H1 (cell line): ENCODE data around the gene PLIN4. TPM values are rescaled to one million over a fixed set of nuclear protein-coding genes. Genes with fewer than 3 reads are reported as not detected.
A peak's percentile ranks its signal among the peaks of the same experiment; 100 is the strongest.

Experiments used
- CTCF ChIA-PET: fragments of 300-600 bp; sonication (Branson Sonifier 250); formaldehyde crosslinking; loops from one replicate; lab custom pipeline; 2021; ENCODE audit not compliant: partially characterized antibody; lab: Charles Lee
- POLR2A ChIA-PET: fragments of 300-600 bp; sonication (Branson Sonifier 250); formaldehyde crosslinking; loops from one replicate; lab custom pipeline; 2021; ENCODE audit warnings: inconsistent platforms; ENCODE audit not compliant: partially characterized antibody; lab: Charles Lee
- DNase-seq, 2 experiments: peaks; one replicate each; pipeline versions ENCODE4 v3.0.0 to v3.0.0-alpha.2; 2010 to 2022; ENCODE audit warnings: low spot score in 2 of 2, low read depth in 1 of 2, mixed read lengths in 1 of 2
- FAIRE-seq: peaks from 2 replicates; lab custom pipeline; 2011; peaks lifted over from hg19 to GRCh38; lab: Jason Lieb, UNC
- H2AFZ ChIP-seq: 2 replicates; pipeline ENCODE4 v1.8.1; 2012; ENCODE audit warnings: low read length, inconsistent platforms
- H2AK5ac ChIP-seq: 2 replicates; pipeline ENCODE4 v1.6.1; 2013; ENCODE audit warnings: low read depth, low read length
- H2BK120ac ChIP-seq: replicated peaks from 2 replicates; pipeline ENCODE3; 2013; ENCODE audit warnings: low read depth, low read length, inconsistent platforms
- H2BK12ac ChIP-seq: 2 replicates; pipeline ENCODE4 v1.6.1; 2013; ENCODE audit warnings: low read depth, low read length
- H2BK15ac ChIP-seq: 2 replicates; pipeline ENCODE4 v1.6.1; 2013; ENCODE audit warnings: low read length
- H2BK20ac ChIP-seq: 2 replicates; pipeline ENCODE4 v1.6.1; 2013; ENCODE audit warnings: low read length
- H2BK5ac ChIP-seq: 2 replicates; pipeline ENCODE4 v1.6.1; 2013; ENCODE audit warnings: low read depth, low read length
- H3K14ac ChIP-seq: 2 replicates; pipeline ENCODE4 v1.6.1; 2013; ENCODE audit warnings: inconsistent platforms; ENCODE audit not compliant: insufficient read length
- H3K18ac ChIP-seq: 2 replicates; pipeline ENCODE4 v1.6.1; 2013; ENCODE audit warnings: low read length; ENCODE audit errors: extremely low read depth
- H3K23ac ChIP-seq: 2 replicates; pipeline ENCODE4 v1.6.1; 2013; ENCODE audit warnings: inconsistent platforms; ENCODE audit not compliant: insufficient read length
- H3K23me2 ChIP-seq: 2 replicates; pipeline ENCODE4 v1.6.1; 2013; ENCODE audit warnings: low read depth, low read length
- H3K27ac ChIP-seq: 2 replicates; pipeline ENCODE4 v1.6.1; 2011; ENCODE audit warnings: low read depth, low read length, inconsistent platforms
- H3K27me3 ChIP-seq, 4 experiments: replicated peaks in 1 of 4; 1 replicate in 1 of 4; 2 replicates in 3 of 4; pipeline versions ENCODE4 v1.6.1 to v1.8.1; 2011 to 2013; ENCODE audit warnings: low read length in 3 of 4, mild to moderate bottlenecking in 3 of 4, inconsistent platforms in 2 of 4, mixed read lengths in 2 of 4, moderate library complexity in 1 of 4; ENCODE audit not compliant: control insufficient read depth in 3 of 4, insufficient read depth in 3 of 4; ENCODE audit errors: extremely low read depth in 1 of 4
- H3K36me3 ChIP-seq, 4 experiments: 2 replicates each; pipeline versions ENCODE4 v1.6.1 to v1.8.1; 2011 to 2013; ENCODE audit warnings: mild to moderate bottlenecking in 4 of 4, low read length in 3 of 4, moderate library complexity in 2 of 4, control low read depth in 1 of 4, inconsistent platforms in 1 of 4; ENCODE audit not compliant: insufficient read depth in 4 of 4, control insufficient read depth in 2 of 4
- H3K4ac ChIP-seq: replicated peaks from 2 replicates; pipeline ENCODE3; 2013; ENCODE audit warnings: low read length, low read depth, mixed read lengths, inconsistent platforms; ENCODE audit not compliant: insufficient read length
- H3K4me1 ChIP-seq, 4 experiments: replicated peaks in 1 of 4; 1 replicate in 1 of 4; 2 replicates in 3 of 4; pipeline versions ENCODE4 v1.6.1 to v1.8.1; 2011 to 2013; ENCODE audit warnings: low read length in 3 of 4, inconsistent platforms in 2 of 4, mixed read lengths in 1 of 4; ENCODE audit not compliant: insufficient read depth in 4 of 4, control insufficient read depth in 3 of 4
- H3K4me2 ChIP-seq, 2 experiments: 2 replicates each; pipeline versions ENCODE4 v1.6.1 to v1.8.1; 2011 to 2013; ENCODE audit warnings: low read depth in 2 of 2, low read length in 2 of 2, control low read depth in 1 of 2, inconsistent platforms in 1 of 2, mild to moderate bottlenecking in 1 of 2; ENCODE audit not compliant: insufficient read depth in 1 of 2
- H3K4me3 ChIP-seq, 4 experiments: fragments of 200-600, 300-600 bp in 1 of 4; sonication (generic), shearing (Covaris generic), sonication (Bioruptor Twin) in 1 of 4; 2 replicates each; pipeline versions ENCODE4 v1.5.1 to v1.8.1; 2011 to 2016; ENCODE audit warnings: low read length in 4 of 4, low read depth in 3 of 4, control low read depth in 2 of 4, inconsistent platforms in 2 of 4, mild to moderate bottlenecking in 2 of 4, mixed read lengths in 1 of 4, moderate library complexity in 1 of 4; ENCODE audit not compliant: insufficient read depth in 2 of 4; ENCODE audit errors: extremely low read depth in 1 of 4
- H3K56ac ChIP-seq: replicated peaks from 2 replicates; pipeline ENCODE3; 2013; ENCODE audit warnings: low read depth, mild to moderate bottlenecking, mixed read lengths, low read length, inconsistent platforms; ENCODE audit not compliant: insufficient read length
- H3K79me1 ChIP-seq: 2 replicates; pipeline ENCODE4 v1.6.1; 2013; ENCODE audit warnings: low read depth, low read length, control low read depth
- H3K79me2 ChIP-seq, 2 experiments: 2 replicates each; pipeline versions ENCODE4 v1.6.1 to v1.8.1; 2012 to 2013; ENCODE audit warnings: low read length in 2 of 2, mild to moderate bottlenecking in 2 of 2, inconsistent platforms in 1 of 2; ENCODE audit not compliant: insufficient read depth in 2 of 2, control insufficient read depth in 1 of 2
- H3K9ac ChIP-seq, 4 experiments: replicated peaks in 1 of 4; 1 replicate in 1 of 4; 2 replicates in 3 of 4; pipeline versions ENCODE4 v1.6.1 to v1.8.1; 2011 to 2013; ENCODE audit warnings: low read depth in 3 of 4, low read length in 3 of 4, control low read depth in 2 of 4, mild to moderate bottlenecking in 2 of 4, moderate library complexity in 2 of 4, inconsistent platforms in 1 of 4; ENCODE audit errors: extremely low read depth in 1 of 4
- H3K9me3 ChIP-seq, 2 experiments: 2 replicates each; pipeline versions ENCODE4 v1.6.1 to v1.8.1; 2012 to 2013; ENCODE audit warnings: mild to moderate bottlenecking in 2 of 2, moderate library complexity in 2 of 2, control low read depth in 1 of 2, inconsistent platforms in 1 of 2, low read depth in 1 of 2, low read length in 1 of 2, mixed read lengths in 1 of 2; ENCODE audit not compliant: insufficient read depth in 2 of 2
- H4K20me1 ChIP-seq, 2 experiments: replicated peaks in 1 of 2; 2 replicates each; pipeline versions ENCODE3 to v1.8.1; 2011 to 2013; ENCODE audit warnings: inconsistent platforms in 2 of 2, low read length in 2 of 2, mild to moderate bottlenecking in 1 of 2; ENCODE audit not compliant: insufficient read depth in 2 of 2, control insufficient read depth in 1 of 2
- H4K5ac ChIP-seq: 2 replicates; pipeline ENCODE4 v1.6.1; 2013; ENCODE audit warnings: low read length, low read depth, mixed read lengths, inconsistent platforms; ENCODE audit not compliant: insufficient read length
- H4K8ac ChIP-seq: 2 replicates; pipeline ENCODE4 v1.8.0; 2013; ENCODE audit warnings: mild to moderate bottlenecking, moderate library complexity, low read length, inconsistent platforms; ENCODE audit not compliant: insufficient read depth; ENCODE audit errors: extremely low read depth
- H4K91ac ChIP-seq: replicated peaks from 2 replicates; pipeline ENCODE3; 2013; ENCODE audit warnings: low read length, mixed read lengths, inconsistent platforms; ENCODE audit not compliant: insufficient read length
- KDM1A ChIP-seq: fragments of 200-600, 300-600 bp; sonication (generic); IDR thresholded peaks from 2 replicates; pipeline ENCODE4 v1.7.1; 2016; ENCODE audit warnings: mild to moderate bottlenecking, low read length, borderline replicate concordance
- RAD21 ChIP-seq, 2 experiments: IDR thresholded peaks in 1 of 2; conservative IDR thresholded peaks in 1 of 2; 2 replicates each; pipeline ENCODE4 v1.6.1; 2011; ENCODE audit warnings: low read depth in 2 of 2, low read length in 2 of 2, improper control_type of control experiment in 1 of 2, inconsistent platforms in 1 of 2, mild to moderate bottlenecking in 1 of 2, moderate library complexity in 1 of 2
- TAF1 ChIP-seq: IDR thresholded peaks from 2 replicates; pipeline ENCODE4 v1.6.1; 2011; ENCODE audit warnings: mild to moderate bottlenecking, low read depth, low read length
- TEAD4 ChIP-seq: IDR thresholded peaks from 2 replicates; pipeline ENCODE4 v1.6.1; 2012; ENCODE audit warnings: low read depth, low read length, inconsistent platforms, mixed read lengths
- WGBS, 2 experiments: shearing (Covaris generic) in 1 of 2; methylation state at CpG; one replicate each; pipeline versions ENCODE4 v1.1.6 to v1.1.7; 2013 to 2015; ENCODE audit warnings: low lambda C conversion rate in 2 of 2, mixed read lengths in 2 of 2, inconsistent platforms in 1 of 2, low coverage in 1 of 2, missing lambda C conversion rate in 1 of 2; ENCODE audit not compliant: insufficient replicate concordance in 2 of 2, insufficient coverage in 1 of 2, insufficient read length in 1 of 2; ENCODE audit errors: extremely low coverage in 1 of 2, missing lambda C conversion rate in 1 of 2; 5-methylcytosine and 5-hydroxymethylcytosine counted together
- polyA plus RNA-seq, 7 experiments: library from polyadenylated mRNA; depleted of rRNA in 3 of 7; stranded (reverse) in 5 of 7; unstranded in 2 of 7; fragments of >200 nt in 5 of 7; fragments of 200-250 nt in 2 of 7; gene quantifications; 1 replicate in 5 of 7; 2 replicates in 1 of 7; 4 replicates in 1 of 7; pipeline versions ENCODE4 v1.2.1 to v1.2.3, GENCODE V29; 2011 to 2013; ENCODE audit warnings: missing spikeins in 2 of 7, mixed read lengths in 2 of 7
- total RNA-seq: library from RNA; stranded (reverse); fragmentation: NEBNext Ultra II Directional; extraction: Animal tissue kit (Norgen Biotek cat#: 25700); gene quantifications from 2 replicates; pipeline ENCODE4 v1.2.1, GENCODE V29; 2021
- TF ChIP-seq, protein P1 (sequence below): IDR thresholded peaks from 2 replicates; pipeline ENCODE4 v1.6.1; 2011; ENCODE audit warnings: low read depth, mild to moderate bottlenecking, low read length; ENCODE audit not compliant: insufficient read depth
- TF ChIP-seq, protein P2 (sequence below), 3 experiments: IDR thresholded peaks; 1 replicate in 2 of 3; 2 replicates in 1 of 3; pipeline versions ENCODE4 v1.5.1 to v1.6.1; 2011; ENCODE audit warnings: low read length in 3 of 3, mild to moderate bottlenecking in 3 of 3, inconsistent platforms in 2 of 3, low read depth in 1 of 3, moderate library complexity in 1 of 3; ENCODE audit not compliant: insufficient read depth in 1 of 3; ENCODE audit errors: control extremely low read depth in 1 of 3

PLIN4 gene
- total and polyA plus RNA-seq, 2 of the 8 experiments (the other 6 are each of a cell fraction or from before 2014, with no cell fraction given), result 0.35 to 0.45 TPM

DNA sequence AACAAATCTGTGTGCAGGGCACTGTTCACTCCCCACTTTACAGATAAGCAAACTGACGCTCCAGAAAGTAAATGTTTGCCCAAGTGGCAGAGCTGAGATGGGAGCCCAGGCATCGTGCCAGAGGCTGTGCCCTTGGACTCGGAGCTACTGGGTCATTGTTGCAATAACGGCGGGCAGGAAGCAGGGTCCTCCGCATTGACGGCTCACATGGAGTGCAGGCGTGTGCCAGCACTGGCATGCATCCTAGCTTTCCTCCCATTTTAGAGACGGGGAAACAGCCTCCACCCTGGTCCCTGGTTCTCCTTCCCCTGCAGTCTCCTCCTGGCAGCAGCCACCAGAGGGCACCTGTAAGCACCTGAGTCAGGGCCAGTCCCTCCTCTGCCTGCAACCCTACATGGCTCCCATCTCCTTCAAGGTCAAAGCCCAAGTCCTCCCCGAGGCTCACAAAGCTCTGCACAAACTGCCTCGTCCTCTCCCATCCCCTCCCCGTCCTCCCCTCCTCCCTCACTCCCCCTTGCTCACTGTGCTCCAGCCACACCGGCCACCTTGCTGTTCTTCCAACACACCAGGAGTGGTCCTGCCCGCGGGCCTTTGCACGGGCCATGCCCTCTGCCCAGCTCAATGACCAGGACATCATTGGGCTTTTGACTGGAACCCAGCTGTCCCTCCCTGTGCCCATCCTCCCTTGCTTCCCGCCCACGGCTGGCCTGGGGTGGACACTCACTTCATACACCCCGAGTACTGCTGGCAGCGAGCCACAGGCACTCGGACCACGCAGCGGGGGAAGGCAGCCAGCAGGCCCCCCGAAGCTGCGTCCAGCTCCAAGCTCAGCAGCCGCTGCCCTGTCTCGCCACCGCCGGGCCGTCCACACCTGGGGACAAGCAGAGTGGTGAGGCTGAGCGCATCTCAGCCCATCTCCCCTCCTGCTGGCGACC is 29.3 kb upstream of the PLIN4 start:
- CTCF ChIA-PET, result interaction anchor here (0.6 to 3.6 kb wide), 16 partner anchors 8 to 1937 kb away, joined by 3 to 22 read pairs (median 4); partner anchors contain the start of genes PLIN5 and SEMA6B
- TF ChIP-seq, protein P1, sequence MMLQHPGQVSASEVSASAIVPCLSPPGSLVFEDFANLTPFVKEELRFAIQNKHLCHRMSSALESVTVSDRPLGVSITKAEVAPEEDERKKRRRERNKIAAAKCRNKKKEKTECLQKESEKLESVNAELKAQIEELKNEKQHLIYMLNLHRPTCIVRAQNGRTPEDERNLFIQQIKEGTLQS, result no peak
- TF ChIP-seq TAF1, result no peak
- TF ChIP-seq, protein P2, sequence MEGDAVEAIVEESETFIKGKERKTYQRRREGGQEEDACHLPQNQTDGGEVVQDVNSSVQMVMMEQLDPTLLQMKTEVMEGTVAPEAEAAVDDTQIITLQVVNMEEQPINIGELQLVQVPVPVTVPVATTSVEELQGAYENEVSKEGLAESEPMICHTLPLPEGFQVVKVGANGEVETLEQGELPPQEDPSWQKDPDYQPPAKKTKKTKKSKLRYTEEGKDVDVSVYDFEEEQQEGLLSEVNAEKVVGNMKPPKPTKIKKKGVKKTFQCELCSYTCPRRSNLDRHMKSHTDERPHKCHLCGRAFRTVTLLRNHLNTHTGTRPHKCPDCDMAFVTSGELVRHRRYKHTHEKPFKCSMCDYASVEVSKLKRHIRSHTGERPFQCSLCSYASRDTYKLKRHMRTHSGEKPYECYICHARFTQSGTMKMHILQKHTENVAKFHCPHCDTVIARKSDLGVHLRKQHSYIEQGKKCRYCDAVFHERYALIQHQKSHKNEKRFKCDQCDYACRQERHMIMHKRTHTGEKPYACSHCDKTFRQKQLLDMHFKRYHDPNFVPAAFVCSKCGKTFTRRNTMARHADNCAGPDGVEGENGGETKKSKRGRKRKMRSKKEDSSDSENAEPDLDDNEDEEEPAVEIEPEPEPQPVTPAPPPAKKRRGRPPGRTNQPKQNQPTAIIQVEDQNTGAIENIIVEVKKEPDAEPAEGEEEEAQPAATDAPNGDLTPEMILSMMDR (IDR thresholded peaks at IDR 0.05; ENCODE audit: control extremely low read depth in 1 of 3, insufficient read depth in 1 of 3, low read depth in 1 of 3, low read length in 3 of 3), result peak; percentile 42 to 79 (median 65)
- TF ChIP-seq TEAD4, result no peak
- TF ChIP-seq RAD21 (IDR thresholded peaks at IDR 0.05 in 1 of 2, conservative IDR thresholded peaks at IDR 0.05 in 1 of 2; ENCODE audit: low read depth in 2 of 2, low read length in 2 of 2), result peak; percentile 9 to 22; a peak in 1 of 4 replicates
- peak; percentile 96 for TF ChIP-seq KDM1A

More for the DNA sequence above, 29.3 kb upstream of the PLIN4 start:
- Histone ChIP-seq H3K27ac (no peak overlapping the region), H3K4me1 (no peaks in the 10 kb centered on the region; a peak in 1 of 7 replicates), H3K4me3 (no peak overlapping the region), H2BK5ac (no peak overlapping the region), H3K79me1 (no peaks in the 10 kb centered on the region), H3K4me2 (no peak overlapping the region), H3K4ac (no peak overlapping the region), H3K56ac (no peak overlapping the region), H3K79me2 (no peaks in the 10 kb centered on the region), H3K9me3 (no peaks in the 10 kb centered on the region), H3K36me3 (peaks cover 0 to 29% (median 13%) of the 10 kb centered on the region in 4 experiments; a peak in 7 of 8 replicates), H3K14ac (no peak overlapping the region), H2AFZ (no peak overlapping the region), H3K18ac (no peak overlapping the region), H4K8ac (no peak overlapping the region), H2BK120ac (no peak overlapping the region), H4K91ac (no peak overlapping the region), H2BK12ac (no peak overlapping the region), H2BK15ac (no peak overlapping the region), H2AK5ac (no peak overlapping the region), H4K20me1 (peaks cover 0 to 6% of the 10 kb centered on the region in 2 experiments), H4K5ac (no peak overlapping the region), H3K9ac (no peak overlapping the region), H3K23ac (no peak overlapping the region), H3K23me2 (no peaks in the 10 kb centered on the region), H3K27me3 (no peaks in the 10 kb centered on the region), H2BK20ac (no peak overlapping the region)
- no peak for DNase-seq
- WGBS, 2 experiments, result 86% methylated on average over 30 of the region's 32 CpGs; no CpG with 5 or more reads in 1 of the 2 experiments
- POLR2A ChIA-PET, result interaction anchor here (0.7 to 1.8 kb wide), 5 partner anchors 9 to 364 kb away, joined by 3 to 4 read pairs (median 3); partner anchors contain the start of gene PLIN4
- no peak for FAIRE-seq
